ENCODE results near the gene USP25.

Gene USP25

DNA sequence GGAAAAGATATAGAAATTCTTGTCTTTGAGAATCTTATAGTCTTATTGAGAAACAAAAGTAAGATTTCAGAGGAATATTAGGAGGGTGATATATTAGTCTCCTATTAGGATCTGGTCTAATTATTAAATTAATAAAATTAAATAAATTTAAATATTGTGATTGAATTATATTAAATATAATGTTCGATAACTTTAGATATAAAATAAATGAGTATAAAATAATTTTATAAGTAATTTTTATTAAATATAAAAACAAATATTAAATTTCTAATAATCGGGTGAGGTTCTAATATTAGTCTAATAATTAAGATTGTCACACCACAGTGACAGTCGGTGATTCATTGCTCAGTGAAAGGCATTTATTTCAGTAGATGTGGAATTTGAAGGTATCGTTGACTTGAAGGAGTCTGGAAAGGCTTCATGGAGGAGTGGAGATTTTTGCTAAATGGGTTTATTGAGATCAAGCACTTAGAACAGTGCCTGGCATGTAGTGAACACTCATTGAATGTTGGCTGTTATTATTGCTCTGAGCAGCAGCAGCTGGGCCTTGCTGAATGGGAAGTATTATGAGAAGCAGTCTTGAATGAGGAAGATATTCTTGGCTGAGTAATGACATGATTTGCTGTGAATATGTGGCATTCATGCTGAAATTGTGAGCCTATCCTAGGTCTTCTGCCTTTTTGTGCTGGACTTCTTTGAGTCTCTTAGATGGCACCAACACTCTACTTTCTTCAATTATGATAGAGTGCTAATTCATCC is 74.6 kb downstream of the USP25 start:
- H3K27ac ChIP-seq (replicated peaks), result no peak overlapping the region
- H3K27me3 ChIP-seq (ENCODE audit: insufficient read depth, poor library complexity, severe bottlenecking), result no peaks in the 10 kb centered on the region
- TF ChIP-seq, protein P1, sequence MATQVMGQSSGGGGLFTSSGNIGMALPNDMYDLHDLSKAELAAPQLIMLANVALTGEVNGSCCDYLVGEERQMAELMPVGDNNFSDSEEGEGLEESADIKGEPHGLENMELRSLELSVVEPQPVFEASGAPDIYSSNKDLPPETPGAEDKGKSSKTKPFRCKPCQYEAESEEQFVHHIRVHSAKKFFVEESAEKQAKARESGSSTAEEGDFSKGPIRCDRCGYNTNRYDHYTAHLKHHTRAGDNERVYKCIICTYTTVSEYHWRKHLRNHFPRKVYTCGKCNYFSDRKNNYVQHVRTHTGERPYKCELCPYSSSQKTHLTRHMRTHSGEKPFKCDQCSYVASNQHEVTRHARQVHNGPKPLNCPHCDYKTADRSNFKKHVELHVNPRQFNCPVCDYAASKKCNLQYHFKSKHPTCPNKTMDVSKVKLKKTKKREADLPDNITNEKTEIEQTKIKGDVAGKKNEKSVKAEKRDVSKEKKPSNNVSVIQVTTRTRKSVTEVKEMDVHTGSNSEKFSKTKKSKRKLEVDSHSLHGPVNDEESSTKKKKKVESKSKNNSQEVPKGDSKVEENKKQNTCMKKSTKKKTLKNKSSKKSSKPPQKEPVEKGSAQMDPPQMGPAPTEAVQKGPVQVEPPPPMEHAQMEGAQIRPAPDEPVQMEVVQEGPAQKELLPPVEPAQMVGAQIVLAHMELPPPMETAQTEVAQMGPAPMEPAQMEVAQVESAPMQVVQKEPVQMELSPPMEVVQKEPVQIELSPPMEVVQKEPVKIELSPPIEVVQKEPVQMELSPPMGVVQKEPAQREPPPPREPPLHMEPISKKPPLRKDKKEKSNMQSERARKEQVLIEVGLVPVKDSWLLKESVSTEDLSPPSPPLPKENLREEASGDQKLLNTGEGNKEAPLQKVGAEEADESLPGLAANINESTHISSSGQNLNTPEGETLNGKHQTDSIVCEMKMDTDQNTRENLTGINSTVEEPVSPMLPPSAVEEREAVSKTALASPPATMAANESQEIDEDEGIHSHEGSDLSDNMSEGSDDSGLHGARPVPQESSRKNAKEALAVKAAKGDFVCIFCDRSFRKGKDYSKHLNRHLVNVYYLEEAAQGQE (IDR thresholded peaks at IDR 0.05; ENCODE audit: insufficient replicate concordance, low read depth), result no peak
- TF ChIP-seq SPI1 (IDR thresholded peaks at IDR 0.05; ENCODE audit: borderline replicate concordance, low read depth) (no peak), POLR2AphosphoS5 (IDR thresholded peaks at IDR 0.05; ENCODE audit: low read depth) (no peak), GABPA (IDR thresholded peaks at IDR 0.05; ENCODE audit: low read depth) (no peak)
- TF ChIP-seq, protein P2, sequence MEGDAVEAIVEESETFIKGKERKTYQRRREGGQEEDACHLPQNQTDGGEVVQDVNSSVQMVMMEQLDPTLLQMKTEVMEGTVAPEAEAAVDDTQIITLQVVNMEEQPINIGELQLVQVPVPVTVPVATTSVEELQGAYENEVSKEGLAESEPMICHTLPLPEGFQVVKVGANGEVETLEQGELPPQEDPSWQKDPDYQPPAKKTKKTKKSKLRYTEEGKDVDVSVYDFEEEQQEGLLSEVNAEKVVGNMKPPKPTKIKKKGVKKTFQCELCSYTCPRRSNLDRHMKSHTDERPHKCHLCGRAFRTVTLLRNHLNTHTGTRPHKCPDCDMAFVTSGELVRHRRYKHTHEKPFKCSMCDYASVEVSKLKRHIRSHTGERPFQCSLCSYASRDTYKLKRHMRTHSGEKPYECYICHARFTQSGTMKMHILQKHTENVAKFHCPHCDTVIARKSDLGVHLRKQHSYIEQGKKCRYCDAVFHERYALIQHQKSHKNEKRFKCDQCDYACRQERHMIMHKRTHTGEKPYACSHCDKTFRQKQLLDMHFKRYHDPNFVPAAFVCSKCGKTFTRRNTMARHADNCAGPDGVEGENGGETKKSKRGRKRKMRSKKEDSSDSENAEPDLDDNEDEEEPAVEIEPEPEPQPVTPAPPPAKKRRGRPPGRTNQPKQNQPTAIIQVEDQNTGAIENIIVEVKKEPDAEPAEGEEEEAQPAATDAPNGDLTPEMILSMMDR (IDR thresholded peaks at IDR 0.05; ENCODE audit: insufficient read depth, low read length), result no peak
- H3K4me3 ChIP-seq (replicated peaks; ENCODE audit: insufficient read depth, low read length), result no peak overlapping the region
- peak in 1 of 2 experiments; percentile 13 for DNase-seq (ENCODE audit: low read depth in 1 of 2, low spot score in 1 of 2)

DNA sequence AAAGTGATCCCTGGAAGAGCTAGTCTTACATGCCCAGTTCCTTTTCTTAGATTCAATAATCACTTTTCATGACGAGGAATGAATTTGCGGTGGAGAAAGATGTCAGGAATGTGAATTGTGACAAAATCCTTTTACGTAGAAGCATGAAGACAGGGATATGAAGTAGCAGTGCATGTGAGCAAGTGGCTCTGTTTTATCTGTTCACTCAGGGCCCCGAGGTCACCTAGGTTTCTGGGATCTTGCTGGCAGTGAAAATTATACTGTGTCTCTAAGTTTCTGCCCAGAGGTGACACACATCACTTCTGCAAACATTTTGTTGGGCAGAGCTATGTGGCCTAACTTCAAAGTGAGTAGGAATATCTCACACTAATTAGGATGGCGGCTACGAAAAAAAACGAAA is 79.3 kb downstream of the USP25 start:
- Histone ChIP-seq H3K4me3 (replicated peaks; ENCODE audit: insufficient read depth, low read length) (no peak overlapping the region), H3K27me3 (ENCODE audit: insufficient read depth, poor library complexity, severe bottlenecking) (no peaks in the 10 kb centered on the region), H3K27ac (replicated peaks) (no peak overlapping the region)
- TF ChIP-seq, protein P1 (IDR thresholded peaks at IDR 0.05; ENCODE audit: insufficient replicate concordance, low read depth), result no peak
- TF ChIP-seq, protein P2 (IDR thresholded peaks at IDR 0.05; ENCODE audit: insufficient read depth, low read length), result no peak
- TF ChIP-seq SPI1 (IDR thresholded peaks at IDR 0.05; ENCODE audit: borderline replicate concordance, low read depth), result no peak
- no peak for TF ChIP-seq GABPA (IDR thresholded peaks at IDR 0.05; ENCODE audit: low read depth)
- TF ChIP-seq POLR2AphosphoS5 (IDR thresholded peaks at IDR 0.05; ENCODE audit: low read depth), result no peak
- DNase-seq (ENCODE audit: low read depth in 1 of 2, low spot score in 1 of 2), result no peak

DNA sequence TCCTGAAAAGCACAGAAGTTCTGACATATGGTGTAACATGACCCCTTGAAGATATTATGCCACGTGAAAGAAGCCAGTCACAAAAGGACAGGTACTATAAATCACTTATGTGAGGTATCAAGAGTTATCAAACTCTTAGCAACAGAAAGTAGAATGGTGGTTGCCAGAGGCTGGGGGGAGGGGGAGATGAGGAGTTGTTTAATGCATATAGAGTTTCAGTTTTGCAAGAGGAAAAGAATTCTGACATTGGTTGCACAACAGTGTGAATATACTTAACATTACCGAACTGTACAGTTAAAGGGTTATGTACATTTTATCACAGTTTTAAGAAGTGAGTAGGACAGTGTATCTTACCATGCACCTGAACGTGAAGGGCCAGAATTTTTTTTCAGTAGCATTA is 80.0 kb downstream of the USP25 start:
- TF ChIP-seq, protein P2 (IDR thresholded peaks at IDR 0.05; ENCODE audit: insufficient read depth, low read length), result no peak
- TF ChIP-seq POLR2AphosphoS5 (IDR thresholded peaks at IDR 0.05; ENCODE audit: low read depth) (no peak), GABPA (IDR thresholded peaks at IDR 0.05; ENCODE audit: low read depth) (no peak), SPI1 (IDR thresholded peaks at IDR 0.05; ENCODE audit: borderline replicate concordance, low read depth) (no peak)
- TF ChIP-seq, protein P1 (IDR thresholded peaks at IDR 0.05; ENCODE audit: insufficient replicate concordance, low read depth), result no peak
- Histone ChIP-seq H3K4me3 (replicated peaks; ENCODE audit: insufficient read depth, low read length) (no peak overlapping the region), H3K27ac (replicated peaks) (0 out of 2 replicates have a peak overlapping the region, but pooled peaks have one; percentile 15)

More for the DNA sequence above, 80.0 kb downstream of the USP25 start:
- H3K27me3 ChIP-seq (ENCODE audit: insufficient read depth, poor library complexity, severe bottlenecking), result no peaks in the 10 kb centered on the region
- DNase-seq (ENCODE audit: low read depth in 1 of 2, low spot score in 1 of 2), result peak; percentile 3 to 57
